ENCODE measurements around the gene STARD4. TPM values are rescaled to one million over a fixed set of nuclear protein-coding genes. Genes with fewer than 3 reads are reported as not detected.

Gene STARD4
- total RNA-seq, 2 experiments from 2014 or later, result 132 TPM

DNA sequence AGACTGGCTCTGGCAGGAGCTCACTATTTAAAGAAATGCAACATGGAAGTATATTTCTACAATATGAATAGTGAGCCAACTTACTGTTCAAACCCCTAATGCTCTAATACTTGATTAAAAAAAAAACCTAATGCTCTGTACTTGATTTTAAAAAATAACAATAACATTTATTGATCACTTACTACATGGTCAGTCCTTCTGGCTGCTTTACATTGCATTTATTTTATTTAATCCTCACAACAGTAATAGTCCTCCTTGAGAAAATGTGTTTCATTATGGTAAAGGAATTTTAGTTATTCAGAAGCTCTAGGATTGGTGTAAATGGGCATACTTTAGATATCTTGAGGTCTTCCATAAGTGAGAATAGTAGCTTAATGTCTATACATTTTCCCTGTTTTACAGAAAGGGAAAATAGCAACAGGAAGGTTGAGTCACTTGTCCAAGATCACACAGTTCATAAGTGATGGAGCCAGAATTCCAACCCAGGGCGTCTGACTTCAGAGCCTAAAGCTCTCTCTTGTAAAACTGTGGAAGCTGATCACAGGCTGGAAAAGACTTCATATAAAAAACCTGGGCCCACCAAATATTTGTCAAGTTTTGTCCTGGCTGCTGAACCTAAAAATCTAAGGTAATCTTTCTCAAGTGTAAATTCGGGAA lies 1.0 kb downstream of the STARD4 start:
- TF ChIP-seq, protein P1, sequence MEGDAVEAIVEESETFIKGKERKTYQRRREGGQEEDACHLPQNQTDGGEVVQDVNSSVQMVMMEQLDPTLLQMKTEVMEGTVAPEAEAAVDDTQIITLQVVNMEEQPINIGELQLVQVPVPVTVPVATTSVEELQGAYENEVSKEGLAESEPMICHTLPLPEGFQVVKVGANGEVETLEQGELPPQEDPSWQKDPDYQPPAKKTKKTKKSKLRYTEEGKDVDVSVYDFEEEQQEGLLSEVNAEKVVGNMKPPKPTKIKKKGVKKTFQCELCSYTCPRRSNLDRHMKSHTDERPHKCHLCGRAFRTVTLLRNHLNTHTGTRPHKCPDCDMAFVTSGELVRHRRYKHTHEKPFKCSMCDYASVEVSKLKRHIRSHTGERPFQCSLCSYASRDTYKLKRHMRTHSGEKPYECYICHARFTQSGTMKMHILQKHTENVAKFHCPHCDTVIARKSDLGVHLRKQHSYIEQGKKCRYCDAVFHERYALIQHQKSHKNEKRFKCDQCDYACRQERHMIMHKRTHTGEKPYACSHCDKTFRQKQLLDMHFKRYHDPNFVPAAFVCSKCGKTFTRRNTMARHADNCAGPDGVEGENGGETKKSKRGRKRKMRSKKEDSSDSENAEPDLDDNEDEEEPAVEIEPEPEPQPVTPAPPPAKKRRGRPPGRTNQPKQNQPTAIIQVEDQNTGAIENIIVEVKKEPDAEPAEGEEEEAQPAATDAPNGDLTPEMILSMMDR (IDR thresholded peaks at IDR 0.05), result no peak
- Mint-ChIP-seq H3K4me1 (ENCODE audit: low read depth) (peaks cover 54% of the 10 kb centered on the region), H3K27me3 (no peaks in the 10 kb centered on the region), H3K27ac (peak overlapping the region; percentile 98), H3K9me3 (no peaks in the 10 kb centered on the region), H3K36me3 (ENCODE audit: low read depth) (peaks cover 36% of the 10 kb centered on the region), H3K4me3 (peak overlapping the region; percentile 92)
- ATAC-seq (no peak), DNase-seq (no peak)
- ChIA-PET POLR2A (interaction anchor here (0.7 to 1.8 kb wide), 9 partner anchors 10 to 651 kb away, joined by 3 to 6 read pairs (median 4); no protein-coding TSS in a partner anchor), CTCF (interaction anchor here (1.4 to 2.3 kb wide), 3 partner anchors 13 to 20 kb away, joined by 3 to 13 read pairs (median 4); no protein-coding TSS in a partner anchor)
- intact Hi-C loops (cut with micrococcal nuclease), result no loop called here

DNA sequence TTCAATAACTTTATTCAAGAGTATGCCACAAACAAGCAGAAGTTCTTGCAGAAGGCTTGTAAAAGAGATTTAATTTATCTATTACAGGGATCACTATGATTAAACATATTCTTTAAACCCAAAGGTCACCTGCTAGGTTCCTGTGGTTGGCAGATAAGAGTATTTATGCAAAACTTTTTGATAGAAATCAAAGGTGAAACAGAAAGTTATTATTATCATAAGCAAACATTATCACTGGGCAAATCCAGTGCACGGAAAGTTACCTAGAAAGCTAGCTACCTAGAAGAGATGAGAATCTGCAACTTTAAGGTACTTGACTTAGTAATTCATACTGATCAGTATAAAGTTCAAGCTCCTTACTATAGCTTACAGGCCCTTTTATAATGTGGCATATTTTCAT lies 3.2 kb downstream of the STARD4 start:
- no peak overlapping the region for H3K27ac Mint-ChIP-seq

DNA sequence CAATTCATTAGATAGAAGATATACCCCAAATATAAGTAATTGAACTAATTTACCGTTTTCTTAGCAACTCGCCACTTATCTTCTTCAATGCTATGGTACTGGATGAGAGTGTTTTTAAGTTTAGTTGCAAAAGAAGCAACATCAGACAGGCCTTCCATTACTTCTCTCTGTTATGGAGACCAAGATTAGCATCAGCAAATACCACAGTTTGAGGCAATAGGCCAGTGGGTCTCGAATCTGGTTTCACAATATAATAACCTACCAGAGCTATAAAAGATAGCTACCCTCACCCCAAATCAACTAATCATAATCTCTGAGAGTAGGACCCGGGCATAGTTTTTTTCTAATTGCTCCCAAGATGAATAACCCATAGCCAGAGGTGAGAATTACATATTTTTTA lies 5.1 kb downstream of the STARD4 start:
- TF ChIP-seq, protein P1 (IDR thresholded peaks at IDR 0.05), result no peak
- ChIA-PET POLR2A (no interaction called here), CTCF (interaction anchor here (0.9 to 2.2 kb wide), 7 partner anchors 11 to 351 kb away, joined by 3 to 9 read pairs (median 3); no protein-coding TSS in a partner anchor)
- H3K9me3 Mint-ChIP-seq, result no peaks in the 10 kb centered on the region
- H3K4me1 Mint-ChIP-seq (ENCODE audit: low read depth), result peaks cover 48% of the 10 kb centered on the region
- peaks cover 55% of the 10 kb centered on the region for H3K36me3 Mint-ChIP-seq (ENCODE audit: low read depth)
- intact Hi-C loops (cut with micrococcal nuclease), result no loop called here
- peak overlapping the region; percentile 16 for H3K27ac Mint-ChIP-seq
- DNase-seq, result no peak
- H3K27me3 Mint-ChIP-seq, result no peaks in the 10 kb centered on the region
- H3K4me3 Mint-ChIP-seq, result no peak overlapping the region
- no peak for ATAC-seq

More for the DNA sequence above, 3.2 kb downstream of the STARD4 start:
- Mint-ChIP-seq H3K9me3 (no peaks in the 10 kb centered on the region), H3K36me3 (ENCODE audit: low read depth) (peaks cover 47% of the 10 kb centered on the region), H3K4me1 (ENCODE audit: low read depth) (peaks cover 56% of the 10 kb centered on the region), H3K4me3 (peak overlapping the region; percentile 92), H3K27me3 (no peaks in the 10 kb centered on the region)
- TF ChIP-seq, protein P1 (IDR thresholded peaks at IDR 0.05), result no peak
- intact Hi-C loops (cut with micrococcal nuclease), result no loop called here
- POLR2A ChIA-PET, result interaction anchor here (0.7 to 1.2 kb wide), 2 partner anchors 256 to 652 kb away, joined by 3 read pairs; no protein-coding TSS in a partner anchor
- CTCF ChIA-PET, result interaction anchor here (1.0 to 1.5 kb wide), 3 partner anchors 13 to 351 kb away, joined by 3 to 5 read pairs (median 3); no protein-coding TSS in a partner anchor
- DNase-seq (peak; percentile 40), ATAC-seq (no peak)

DNA sequence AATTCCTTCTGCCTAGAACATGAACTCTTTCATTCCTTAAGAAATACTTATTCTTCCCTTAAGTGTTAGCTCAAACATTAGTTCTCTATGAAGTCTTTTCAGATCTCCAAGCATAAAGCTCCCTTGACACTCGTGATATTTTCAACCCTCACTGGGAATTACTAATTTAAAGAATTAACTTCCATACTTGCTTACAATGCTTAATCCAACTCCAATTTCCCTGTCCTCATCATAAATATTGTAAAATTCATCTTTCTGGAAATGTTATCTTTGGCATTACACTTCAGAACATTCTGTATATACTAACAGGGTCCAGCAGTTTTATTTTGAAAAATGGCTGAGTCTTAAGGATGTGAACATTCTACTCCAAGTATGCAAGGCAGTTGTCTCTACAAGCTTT lies 7.2 kb downstream of the STARD4 start:
- DNase-seq, result no peak
- Mint-ChIP-seq H3K27me3 (no peaks in the 10 kb centered on the region), H3K9me3 (no peaks in the 10 kb centered on the region), H3K27ac (no peak overlapping the region), H3K36me3 (ENCODE audit: low read depth) (peaks cover 57% of the 10 kb centered on the region), H3K4me1 (ENCODE audit: low read depth) (peaks cover 44% of the 10 kb centered on the region), H3K4me3 (no peak overlapping the region)
- CTCF ChIA-PET, result interaction anchor here (1.6 kb wide), 1 partner anchor 27 kb away, joined by 4 read pairs; no protein-coding TSS in a partner anchor
- no peak for ATAC-seq
- TF ChIP-seq, protein P1 (IDR thresholded peaks at IDR 0.05), result no peak
- POLR2A ChIA-PET, result interaction anchor here (0.6 kb wide), 1 partner anchor 14 kb away, joined by 3 read pairs; no protein-coding TSS in a partner anchor
- intact Hi-C loops (cut with micrococcal nuclease), result no loop called here

DNA sequence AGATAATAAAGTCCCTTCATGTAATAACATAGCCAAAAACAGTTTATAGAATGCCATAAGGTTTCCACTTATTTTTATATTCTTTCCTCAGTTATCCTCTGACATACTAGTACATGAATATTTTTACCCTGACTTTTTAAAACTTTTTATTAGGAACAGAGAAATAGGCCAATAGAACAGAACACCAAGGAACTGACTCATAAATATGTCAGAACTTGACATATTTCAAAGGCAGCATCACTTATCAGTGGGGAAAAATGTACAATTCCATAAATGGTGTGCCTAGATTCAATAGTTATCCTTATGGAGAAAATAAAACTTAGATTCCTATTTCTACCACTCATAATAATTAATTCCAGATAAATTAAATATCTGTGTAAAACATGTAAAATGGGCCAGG lies 9.4 kb downstream of the STARD4 start:
- H3K36me3 Mint-ChIP-seq (ENCODE audit: low read depth), result peaks cover 68% of the 10 kb centered on the region

More for the DNA sequence above, 9.4 kb downstream of the STARD4 start:
- ChIA-PET CTCF (no interaction called here), POLR2A (interaction anchor here (0.9 kb wide), 1 partner anchor 10 kb away, joined by 3 read pairs; the partner anchor contains the start of gene STARD4)
- Mint-ChIP-seq H3K4me3 (no peak overlapping the region), H3K9me3 (no peaks in the 10 kb centered on the region), H3K27me3 (no peaks in the 10 kb centered on the region), H3K4me1 (ENCODE audit: low read depth) (peaks cover 44% of the 10 kb centered on the region), H3K27ac (no peak overlapping the region)
- TF ChIP-seq, protein P1 (IDR thresholded peaks at IDR 0.05), result no peak
- no peak for ATAC-seq
- DNase-seq, result no peak
- intact Hi-C loops (cut with micrococcal nuclease), result no loop called here
